ENCODE measurements around the gene MOSMO. TPM values are rescaled to one million over a fixed set of nuclear protein-coding genes. Genes with fewer than 3 reads are reported as not detected.

The MOSMO gene
- total and polyA plus RNA-seq, 2 of the 4 experiments (the other 2 are of a cell fraction): 10.5 to 16.0 TPM

DNA sequence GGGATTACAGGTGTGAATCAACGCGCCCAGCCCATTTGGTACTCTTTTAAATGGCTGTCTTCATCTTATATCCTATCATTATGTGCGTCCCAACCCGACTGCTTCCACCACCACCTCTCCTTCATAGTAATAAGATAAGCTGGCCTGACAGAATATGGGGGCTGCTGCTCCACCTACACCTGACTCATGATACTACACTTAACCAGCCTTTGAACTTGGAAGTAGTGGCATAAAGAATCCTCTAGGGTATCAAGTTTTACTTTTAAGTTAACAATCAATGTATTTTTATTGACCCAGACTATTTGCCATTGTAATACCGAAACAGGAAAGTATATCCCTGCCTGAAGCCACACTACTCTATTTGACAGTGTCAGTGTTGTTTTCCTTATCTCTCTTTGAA is 25.8 kb upstream of the MOSMO start:
- Histone ChIP-seq H3K4ac (ENCODE audit: low read depth, low read length) (no peak overlapping the region), H3K27ac (ENCODE audit: insufficient read depth, low read length) (no peak overlapping the region), H4K8ac (ENCODE audit: low read depth in 2 of 2, low read length in 2 of 2) (no peak overlapping the region), H2BK15ac (ENCODE audit: low read depth, low read length) (no peak overlapping the region), H3K9me3 (ENCODE audit: control insufficient read depth, insufficient read depth, low read length) (no peaks in the 10 kb centered on the region), H3K4me2 (ENCODE audit: low read depth, low read length) (no peak overlapping the region), H3K4me3 (ENCODE audit: insufficient read depth, low read depth, low read length) (no peak overlapping the region), H2AFZ (replicated peaks; ENCODE audit: low read length, poor library complexity) (no peak overlapping the region), H2AK9ac (replicated peaks; ENCODE audit: low read depth, low read length, poor library complexity) (no peak overlapping the region), H3K18ac (ENCODE audit: low read depth, low read length) (no peak overlapping the region), H2BK20ac (ENCODE audit: low read depth, low read length) (no peak overlapping the region), H3K23ac (ENCODE audit: low read depth, low read length) (no peak overlapping the region), H3K56ac (ENCODE audit: extremely low read depth, insufficient read depth, low read length) (no peak overlapping the region), H2BK120ac (ENCODE audit: low read depth, low read length) (no peak overlapping the region), H3K36me3 (ENCODE audit: control insufficient read depth, insufficient read depth, low read length) (peaks cover 43% of the 10 kb centered on the region), H3K9me1 (ENCODE audit: insufficient read depth, low read length) (no peaks in the 10 kb centered on the region), H3K9ac (ENCODE audit: low read depth, low read length) (no peak overlapping the region), H3K4me1 (ENCODE audit: control insufficient read depth, insufficient read depth, low read length) (no peaks in the 10 kb centered on the region), H4K20me1 (ENCODE audit: insufficient read depth, low read length) (no peaks in the 10 kb centered on the region), H3K14ac (replicated peaks; ENCODE audit: low read depth, low read length) (no peak overlapping the region), H2AK5ac (ENCODE audit: low read depth, low read length) (no peak overlapping the region), H2BK5ac (ENCODE audit: low read depth, low read length, poor library complexity, severe bottlenecking) (no peak overlapping the region), H4K5ac (ENCODE audit: low read depth, low read length) (no peak overlapping the region), H3K27me3 (ENCODE audit: control insufficient read depth, insufficient read depth, low read length) (no peaks in the 10 kb centered on the region), H4K91ac (ENCODE audit: insufficient read depth, low read depth, low read length) (no peak overlapping the region), H3K79me1 (ENCODE audit: low read depth in 1 of 2, low read length in 2 of 2) (no peaks in the 10 kb centered on the region)
- dilution Hi-C loops (cut with HindIII; ENCODE audit: low sequenced_read_pairs, unreplicated experiment) (no loop called here), in situ Hi-C loops (cut with MboI; ENCODE audit: low sequenced_read_pairs) (no loop called here), intact Hi-C loops (cut with micrococcal nuclease) (no loop called here)
- no TSS peak for BruUV-seq (replicated peaks)
- 100% methylated on average over 1 of the region's 5 CpGs; no CpG with 5 or more reads in 1 of the 2 experiments for WGBS, 2 experiments (ENCODE audit: extremely low coverage in 2 of 2, insufficient read length in 1 of 2)
- ATAC-seq (ENCODE audit: low read depth) (no peak), DNase-seq (no peak)
- no peak for TF ChIP-seq RFX5 (IDR thresholded peaks at IDR 0.05; ENCODE audit: low read depth, low read length)
- no peak for TF ChIP-seq RAD21 (IDR thresholded peaks at IDR 0.05; ENCODE audit: low read length)
- TF ChIP-seq, protein P1, sequence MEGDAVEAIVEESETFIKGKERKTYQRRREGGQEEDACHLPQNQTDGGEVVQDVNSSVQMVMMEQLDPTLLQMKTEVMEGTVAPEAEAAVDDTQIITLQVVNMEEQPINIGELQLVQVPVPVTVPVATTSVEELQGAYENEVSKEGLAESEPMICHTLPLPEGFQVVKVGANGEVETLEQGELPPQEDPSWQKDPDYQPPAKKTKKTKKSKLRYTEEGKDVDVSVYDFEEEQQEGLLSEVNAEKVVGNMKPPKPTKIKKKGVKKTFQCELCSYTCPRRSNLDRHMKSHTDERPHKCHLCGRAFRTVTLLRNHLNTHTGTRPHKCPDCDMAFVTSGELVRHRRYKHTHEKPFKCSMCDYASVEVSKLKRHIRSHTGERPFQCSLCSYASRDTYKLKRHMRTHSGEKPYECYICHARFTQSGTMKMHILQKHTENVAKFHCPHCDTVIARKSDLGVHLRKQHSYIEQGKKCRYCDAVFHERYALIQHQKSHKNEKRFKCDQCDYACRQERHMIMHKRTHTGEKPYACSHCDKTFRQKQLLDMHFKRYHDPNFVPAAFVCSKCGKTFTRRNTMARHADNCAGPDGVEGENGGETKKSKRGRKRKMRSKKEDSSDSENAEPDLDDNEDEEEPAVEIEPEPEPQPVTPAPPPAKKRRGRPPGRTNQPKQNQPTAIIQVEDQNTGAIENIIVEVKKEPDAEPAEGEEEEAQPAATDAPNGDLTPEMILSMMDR (conservative IDR thresholded peaks at IDR 0.05; ENCODE audit: low read depth, low read length): no peak
- TF ChIP-seq POLR2A (IDR thresholded peaks at IDR 0.05; ENCODE audit: low read depth, low read length): no peak
- no peak for TF ChIP-seq NFE2L2 (IDR thresholded peaks at IDR 0.05; ENCODE audit: low read depth, low read length)
- TF ChIP-seq SMC3 (IDR thresholded peaks at IDR 0.05; ENCODE audit: low read depth, low read length): no peak
- no peak for TF ChIP-seq BHLHE40 (IDR thresholded peaks at IDR 0.05; ENCODE audit: low read depth, low read length)
- no peak for TF ChIP-seq FOS (IDR thresholded peaks at IDR 0.05; ENCODE audit: low read depth, low read length)
- no peak for TF ChIP-seq MAZ (IDR thresholded peaks at IDR 0.05; ENCODE audit: borderline replicate concordance, low read depth, low read length)
- TF ChIP-seq CEBPB (IDR thresholded peaks at IDR 0.05; ENCODE audit: low read depth, low read length): no peak
- TF ChIP-seq, protein P2, sequence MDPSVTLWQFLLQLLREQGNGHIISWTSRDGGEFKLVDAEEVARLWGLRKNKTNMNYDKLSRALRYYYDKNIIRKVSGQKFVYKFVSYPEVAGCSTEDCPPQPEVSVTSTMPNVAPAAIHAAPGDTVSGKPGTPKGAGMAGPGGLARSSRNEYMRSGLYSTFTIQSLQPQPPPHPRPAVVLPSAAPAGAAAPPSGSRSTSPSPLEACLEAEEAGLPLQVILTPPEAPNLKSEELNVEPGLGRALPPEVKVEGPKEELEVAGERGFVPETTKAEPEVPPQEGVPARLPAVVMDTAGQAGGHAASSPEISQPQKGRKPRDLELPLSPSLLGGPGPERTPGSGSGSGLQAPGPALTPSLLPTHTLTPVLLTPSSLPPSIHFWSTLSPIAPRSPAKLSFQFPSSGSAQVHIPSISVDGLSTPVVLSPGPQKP (IDR thresholded peaks at IDR 0.05; ENCODE audit: borderline replicate concordance, low read depth, low read length): no peak
- TF ChIP-seq MXI1 (IDR thresholded peaks at IDR 0.05; ENCODE audit: borderline replicate concordance, low read depth, low read length): no peak
- no peak for TF ChIP-seq RCOR1 (IDR thresholded peaks at IDR 0.05; ENCODE audit: insufficient replicate concordance, low read length)
- TF ChIP-seq, protein P3, sequence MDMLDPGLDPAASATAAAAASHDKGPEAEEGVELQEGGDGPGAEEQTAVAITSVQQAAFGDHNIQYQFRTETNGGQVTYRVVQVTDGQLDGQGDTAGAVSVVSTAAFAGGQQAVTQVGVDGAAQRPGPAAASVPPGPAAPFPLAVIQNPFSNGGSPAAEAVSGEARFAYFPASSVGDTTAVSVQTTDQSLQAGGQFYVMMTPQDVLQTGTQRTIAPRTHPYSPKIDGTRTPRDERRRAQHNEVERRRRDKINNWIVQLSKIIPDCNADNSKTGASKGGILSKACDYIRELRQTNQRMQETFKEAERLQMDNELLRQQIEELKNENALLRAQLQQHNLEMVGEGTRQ (IDR thresholded peaks at IDR 0.05; ENCODE audit: low read depth, low read length): no peak
- TF ChIP-seq CHD1 (IDR thresholded peaks at IDR 0.05; ENCODE audit: low read depth, low read length): no peak
- ChIA-PET POLR2A (ENCODE audit: unreplicated experiment) (no interaction called here), CTCF (interaction anchor here (0.9 kb wide), 1 partner anchor 96 kb away, joined by 3 read pairs; no protein-coding TSS in a partner anchor)
